ENCODE measurements around the gene TSPAN4.

Gene TSPAN4

DNA sequence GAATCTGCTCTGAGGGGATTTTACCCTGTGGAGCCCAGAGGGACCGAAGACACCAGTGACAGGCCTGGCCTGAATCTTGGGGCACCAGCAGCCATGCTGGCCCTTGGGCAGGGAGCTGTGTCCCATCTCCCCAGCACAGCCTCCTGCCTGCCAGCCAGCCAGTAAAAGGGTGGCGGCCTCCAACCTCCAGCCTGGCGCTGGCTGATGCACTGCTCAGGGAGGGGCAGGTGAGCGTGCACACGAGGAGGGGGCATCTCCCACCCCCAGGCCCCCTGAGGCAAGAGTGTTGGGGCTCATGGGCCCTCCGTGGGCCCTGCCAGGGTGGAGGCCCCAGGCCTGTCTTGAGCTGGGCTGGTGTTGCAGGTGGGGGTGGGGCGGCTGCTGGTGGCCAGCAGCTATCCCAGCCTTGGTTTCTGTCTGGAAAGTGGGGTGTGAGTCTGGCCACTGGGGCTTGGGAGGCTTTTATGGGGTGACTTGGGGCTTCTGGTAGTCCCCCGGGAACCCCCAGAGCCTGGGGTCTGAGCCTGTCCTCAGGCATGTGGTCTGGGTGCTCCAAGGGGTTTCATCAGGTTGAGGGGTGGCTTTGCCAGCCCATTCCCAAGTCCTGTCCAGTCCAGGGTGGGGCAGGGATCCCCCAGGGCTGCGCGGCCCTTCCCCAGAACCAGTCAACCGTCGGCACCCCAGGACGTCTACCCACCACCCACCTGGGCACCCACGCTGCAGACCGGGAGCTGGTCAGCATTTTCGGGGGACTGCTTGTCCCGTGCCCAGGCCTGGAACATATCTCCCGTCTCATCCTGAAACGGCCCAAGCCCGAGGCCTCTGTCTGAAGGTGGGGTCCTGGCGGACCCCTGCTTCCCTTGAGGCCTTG lies 17.8 kb downstream of the TSPAN4 start:
- Histone ChIP-seq H3K36me3 (no peaks in the 10 kb centered on the region), H3K27me3 (no peaks in the 10 kb centered on the region), H3K4me1 (peaks cover 25% of the 10 kb centered on the region), H3K4me3 (ENCODE audit: low read depth, low read length) (peak overlapping the region; percentile 38; the same call in 1 of the 2 replicates), H3K9me3 (no peaks in the 10 kb centered on the region)
- no peak for DNase-seq
- no peak for TF ChIP-seq CTCF (IDR thresholded peaks at IDR 0.05; ENCODE audit: low read depth, low read length)

DNA sequence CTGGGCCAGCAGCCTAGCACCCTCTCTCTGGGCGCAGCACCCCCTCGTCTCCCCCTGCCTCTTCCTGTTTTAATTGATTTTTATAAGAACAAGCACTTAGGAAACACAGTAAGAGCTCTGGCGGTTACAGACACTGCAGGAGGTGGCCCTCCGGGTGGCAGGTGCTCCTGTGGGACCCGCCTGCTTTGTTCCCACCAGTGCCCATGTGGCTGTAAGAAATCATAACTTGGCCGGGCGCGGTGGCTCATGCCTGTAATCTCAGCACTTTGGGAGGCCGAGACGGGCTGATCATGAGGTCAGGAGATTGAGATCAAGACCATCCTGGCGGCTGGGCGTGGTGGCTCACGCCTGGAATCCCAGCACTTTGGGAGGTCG lies 18.4 kb downstream of the TSPAN4 start:
- no peak for DNase-seq
- TF ChIP-seq CTCF (IDR thresholded peaks at IDR 0.05; ENCODE audit: low read depth, low read length) = no peak
- peaks cover 24% of the 10 kb centered on the region for H3K4me1 ChIP-seq
- no peak overlapping the region for H3K4me3 ChIP-seq (ENCODE audit: low read depth, low read length)
- no peaks in the 10 kb centered on the region for H3K9me3 ChIP-seq
- no peaks in the 10 kb centered on the region for H3K36me3 ChIP-seq
- no peaks in the 10 kb centered on the region for H3K27me3 ChIP-seq

DNA sequence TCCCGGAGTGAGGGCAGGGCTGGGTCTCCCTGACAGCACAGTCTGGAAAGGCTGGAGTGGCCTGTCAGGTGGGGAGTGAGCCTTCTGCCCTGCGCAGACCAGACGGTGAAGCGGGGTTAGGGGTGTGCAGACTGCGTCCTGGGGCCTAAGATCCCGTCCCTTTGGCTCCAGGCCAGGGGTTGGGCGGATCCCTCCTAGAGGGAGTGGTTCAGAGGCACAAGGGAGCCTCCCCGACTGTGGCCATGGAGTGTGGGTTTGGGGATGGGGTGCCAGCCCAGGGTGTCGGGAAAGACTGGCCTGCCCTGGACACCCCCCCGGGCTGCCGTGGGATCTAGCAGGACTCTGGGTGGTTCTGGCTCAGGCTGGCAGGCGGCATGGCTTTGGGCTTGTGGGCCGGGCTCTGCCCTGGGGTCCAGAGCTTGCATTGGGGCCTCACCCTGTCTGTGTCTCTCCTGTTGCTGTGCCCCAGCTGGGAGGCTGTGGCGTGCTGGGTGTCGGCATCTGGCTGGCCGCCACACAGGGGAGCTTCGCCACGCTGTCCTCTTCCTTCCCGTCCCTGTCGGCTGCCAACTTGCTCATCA lies 19.5 kb downstream of the TSPAN4 start:
- no peak for TF ChIP-seq CTCF (IDR thresholded peaks at IDR 0.05; ENCODE audit: low read depth, low read length)
- Histone ChIP-seq H3K9me3 (no peaks in the 10 kb centered on the region), H3K4me1 (peaks cover 16% of the 10 kb centered on the region), H3K27me3 (no peaks in the 10 kb centered on the region), H3K4me3 (ENCODE audit: low read depth, low read length) (no peak overlapping the region), H3K36me3 (no peaks in the 10 kb centered on the region)
- peak; percentile 48 for DNase-seq

- peaks cover 16% of the 10 kb centered on the region for H3K4me1 ChIP-seq
- H3K4me3 ChIP-seq (ENCODE audit: low read depth, low read length) = no peak overlapping the region
- no peaks in the 10 kb centered on the region for H3K36me3 ChIP-seq
- no peak for DNase-seq
- no peak for TF ChIP-seq CTCF (IDR thresholded peaks at IDR 0.05; ENCODE audit: low read depth, low read length)
- H3K9me3 ChIP-seq = no peaks in the 10 kb centered on the region
- H3K27me3 ChIP-seq = no peaks in the 10 kb centered on the region
Measured at GRCh38 chr11:862696-863022, 20.0 kb downstream of the TSPAN4 start.

- Histone ChIP-seq H3K9me3 (no peaks in the 10 kb centered on the region), H3K4me1 (peaks cover 16% of the 10 kb centered on the region), H3K27me3 (no peaks in the 10 kb centered on the region), H3K4me3 (ENCODE audit: low read depth, low read length) (no peak overlapping the region), H3K36me3 (no peaks in the 10 kb centered on the region)
- no peak for DNase-seq
- no peak for TF ChIP-seq CTCF (IDR thresholded peaks at IDR 0.05; ENCODE audit: low read depth, low read length)
Measured at GRCh38 chr11:863023-863909, 20.6 kb downstream of the TSPAN4 start.

All from BE2C (cell line).